Measurements from ENCODE around the gene CEP63. TPM values are rescaled to one million over a fixed set of nuclear protein-coding genes. Genes with fewer than 3 reads are reported as not detected.

Gene CEP63
- total RNA-seq, 2 experiments from 2014 or later = 21.8 to 22.0 TPM

DNA sequence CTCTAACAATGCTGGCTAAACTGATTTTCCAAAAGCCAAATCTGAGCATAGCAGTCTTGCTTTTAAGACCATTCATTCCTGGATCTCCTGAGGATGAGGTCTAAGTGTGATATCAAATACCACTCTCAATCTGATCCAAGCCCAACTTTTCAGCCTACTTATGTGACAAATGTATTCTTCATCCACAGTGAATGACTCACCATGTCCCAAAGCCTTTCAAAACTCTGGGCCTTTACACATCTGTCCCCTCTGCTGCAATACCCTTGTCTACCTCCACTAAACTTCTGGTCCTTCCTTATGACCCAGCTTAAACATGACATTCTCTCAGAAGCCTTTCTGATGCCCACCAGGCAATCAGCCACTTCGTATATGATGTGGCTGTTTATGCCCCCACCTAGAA, 4.7 kb upstream of the CEP63 start:
- no peak for DNase-seq
- no peaks in the 10 kb centered on the region for H3K9me3 Mint-ChIP-seq
- H3K27ac Mint-ChIP-seq = peak overlapping the region; percentile 26
- peaks cover 24% of the 10 kb centered on the region for H3K4me1 Mint-ChIP-seq
- H3K27me3 Mint-ChIP-seq = no peaks in the 10 kb centered on the region
- peaks cover 24% of the 10 kb centered on the region for H3K36me3 Mint-ChIP-seq
- H3K4me3 Mint-ChIP-seq = no peak overlapping the region

DNA sequence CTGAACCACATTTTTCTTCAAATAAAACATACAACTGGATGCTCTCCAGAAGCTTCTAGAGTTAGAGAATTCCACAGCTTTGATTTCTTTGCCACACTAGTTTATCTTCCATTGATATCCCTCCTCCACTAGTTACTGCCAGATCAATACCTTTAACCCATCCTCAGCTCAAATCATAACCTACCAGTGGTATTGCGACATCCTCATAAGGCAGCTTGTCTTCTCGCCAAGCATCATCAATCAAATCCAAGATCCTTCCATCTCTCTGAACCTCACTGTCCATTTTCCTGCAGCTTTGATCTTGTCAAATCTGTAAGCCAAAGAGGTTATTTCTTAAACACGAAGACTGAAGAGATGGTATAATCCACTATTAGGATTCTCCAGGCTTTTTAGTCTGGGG, 3.2 kb upstream of the CEP63 start:
- DNase-seq = no peak
- H3K27me3 Mint-ChIP-seq = no peaks in the 10 kb centered on the region
- H3K27ac Mint-ChIP-seq = no peak overlapping the region
- H3K36me3 Mint-ChIP-seq = peaks cover 29% of the 10 kb centered on the region
- H3K4me3 Mint-ChIP-seq = no peak overlapping the region
- peaks cover 30% of the 10 kb centered on the region for H3K4me1 Mint-ChIP-seq
- H3K9me3 Mint-ChIP-seq = no peaks in the 10 kb centered on the region

DNA sequence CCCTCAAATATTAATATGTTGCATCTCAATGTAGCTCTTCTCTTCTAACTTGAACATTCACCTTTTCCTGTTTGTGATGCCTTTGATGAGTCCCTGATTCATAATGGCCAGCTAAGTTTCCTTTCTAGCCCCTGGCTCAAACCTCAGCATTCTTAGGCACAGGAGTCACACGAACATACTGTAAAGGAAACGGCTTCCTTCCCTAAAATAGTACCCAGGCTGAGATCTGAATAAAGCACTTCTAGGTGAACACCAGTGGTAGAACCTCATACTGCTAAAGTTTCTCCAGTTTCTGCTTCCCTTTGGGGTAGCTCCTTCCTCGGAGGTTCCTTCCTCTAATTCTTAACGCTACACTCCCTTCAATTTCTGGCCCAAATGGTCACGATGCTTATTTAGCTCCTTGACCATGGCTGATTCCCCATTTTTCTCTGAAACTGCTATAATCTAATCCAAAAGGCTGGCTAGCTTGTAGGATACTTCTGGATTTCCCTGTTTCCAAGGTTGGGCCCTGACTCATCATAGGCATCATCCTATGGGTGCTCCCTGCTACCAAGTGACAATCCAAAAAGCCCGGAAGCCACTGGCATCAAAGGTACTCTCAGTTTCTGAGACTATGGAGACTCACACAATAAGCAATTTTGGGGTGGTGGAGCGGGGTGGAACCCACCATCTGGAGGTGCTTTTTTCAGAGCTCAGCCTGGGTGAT, 2.5 kb upstream of the CEP63 start:
- DNase-seq = no peak
- peaks cover 37% of the 10 kb centered on the region for H3K4me1 Mint-ChIP-seq
- H3K4me3 Mint-ChIP-seq = peak overlapping the region; percentile 98
- no peaks in the 10 kb centered on the region for H3K27me3 Mint-ChIP-seq
- peak overlapping the region; percentile 50 for H3K27ac Mint-ChIP-seq
- peaks cover 36% of the 10 kb centered on the region for H3K36me3 Mint-ChIP-seq
- H3K9me3 Mint-ChIP-seq = peaks cover 1% of the 10 kb centered on the region

DNA sequence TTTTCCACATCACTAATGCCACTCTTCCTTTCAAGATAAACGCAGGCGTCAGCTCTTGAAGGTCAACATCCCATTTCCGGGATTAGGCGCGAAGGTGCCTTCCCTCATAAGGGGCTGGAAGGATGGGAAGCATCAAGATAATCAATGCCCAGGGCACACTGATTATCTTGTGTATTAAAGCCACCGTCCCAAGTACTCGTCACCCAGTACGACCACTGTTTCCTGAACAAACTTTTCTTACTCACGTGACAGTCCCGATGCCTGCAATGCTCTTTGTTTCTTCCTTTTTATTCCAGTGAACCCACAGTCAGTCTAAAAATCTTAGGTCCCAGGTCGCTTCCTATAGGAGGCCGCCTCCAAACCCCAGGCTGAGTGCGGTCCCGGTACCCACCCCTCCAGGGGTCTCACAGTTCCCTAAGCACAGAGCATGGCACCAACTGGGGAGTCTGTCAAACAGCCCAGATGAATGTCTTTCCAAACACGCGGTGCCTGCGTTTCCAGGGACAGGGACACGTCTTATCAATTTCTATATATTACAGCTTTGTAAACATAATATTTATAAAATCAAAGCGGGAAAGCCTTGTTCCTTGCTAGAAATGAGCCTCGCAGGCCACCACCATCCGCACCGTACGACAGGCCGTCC, 661 bp upstream of the CEP63 start:
- H3K9me3 Mint-ChIP-seq = peaks cover 1% of the 10 kb centered on the region
- H3K36me3 Mint-ChIP-seq = peaks cover 39% of the 10 kb centered on the region
- H3K27me3 Mint-ChIP-seq = no peaks in the 10 kb centered on the region
- H3K4me1 Mint-ChIP-seq = peaks cover 44% of the 10 kb centered on the region
- DNase-seq = peak; percentile 18
- H3K27ac Mint-ChIP-seq = peak overlapping the region; percentile 99
- H3K4me3 Mint-ChIP-seq = peak overlapping the region; percentile 98

DNA sequence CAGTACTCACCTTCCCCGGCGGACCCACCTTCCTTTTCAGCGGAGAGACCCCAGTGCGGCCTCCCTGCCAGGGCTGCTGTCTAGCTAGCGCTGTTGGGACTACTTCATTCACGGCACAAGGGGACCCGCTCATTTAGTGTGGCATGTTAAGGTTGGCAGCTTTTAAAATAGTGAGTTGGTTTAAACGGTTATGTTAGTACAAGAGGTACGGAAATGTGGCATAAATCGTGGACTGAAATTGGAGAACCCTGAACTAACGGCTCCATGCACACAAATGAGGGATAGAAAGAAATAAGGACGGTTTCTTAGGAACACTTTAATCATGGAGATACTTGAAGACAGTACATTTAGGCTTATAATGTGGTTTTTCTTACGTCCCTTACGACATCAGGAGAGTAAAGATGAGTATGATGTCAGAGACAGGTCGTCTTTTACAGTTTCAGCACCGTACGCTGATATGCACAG, 752 bp downstream of the CEP63 start:
- Mint-ChIP-seq H3K4me3 (peak overlapping the region; percentile 98), H3K36me3 (peaks cover 36% of the 10 kb centered on the region), H3K4me1 (peaks cover 39% of the 10 kb centered on the region)

DNA sequence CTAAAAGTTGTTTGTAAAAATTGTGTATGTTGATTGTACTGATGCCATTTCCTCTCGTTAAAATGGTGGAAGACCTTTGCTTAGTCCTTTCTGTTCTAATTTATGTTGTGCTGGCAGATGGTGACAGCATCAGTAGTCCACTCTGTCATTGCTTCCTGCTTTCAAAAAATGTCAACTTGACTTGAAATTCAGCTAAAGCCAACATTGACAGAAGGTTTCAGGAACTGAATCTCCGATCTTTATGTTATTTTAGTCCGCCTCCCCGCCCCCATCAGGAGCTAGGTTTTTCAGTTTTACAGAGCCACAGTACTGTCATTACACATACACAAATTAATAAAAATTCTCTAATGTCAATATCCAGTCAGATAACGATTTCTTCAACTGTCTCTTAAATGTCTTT, 1.5 kb downstream of the CEP63 start:
- Mint-ChIP-seq H3K27me3 (no peaks in the 10 kb centered on the region), H3K36me3 (peaks cover 36% of the 10 kb centered on the region), H3K27ac (peak overlapping the region; percentile 99), H3K9me3 (peaks cover 1% of the 10 kb centered on the region), H3K4me3 (peak overlapping the region; percentile 98), H3K4me1 (peaks cover 39% of the 10 kb centered on the region)
- DNase-seq = no peak

More for the DNA sequence above, 752 bp downstream of the CEP63 start:
- DNase-seq = no peak
- Mint-ChIP-seq H3K27ac (peak overlapping the region; percentile 99), H3K9me3 (peaks cover 1% of the 10 kb centered on the region), H3K27me3 (no peaks in the 10 kb centered on the region)

DNA sequence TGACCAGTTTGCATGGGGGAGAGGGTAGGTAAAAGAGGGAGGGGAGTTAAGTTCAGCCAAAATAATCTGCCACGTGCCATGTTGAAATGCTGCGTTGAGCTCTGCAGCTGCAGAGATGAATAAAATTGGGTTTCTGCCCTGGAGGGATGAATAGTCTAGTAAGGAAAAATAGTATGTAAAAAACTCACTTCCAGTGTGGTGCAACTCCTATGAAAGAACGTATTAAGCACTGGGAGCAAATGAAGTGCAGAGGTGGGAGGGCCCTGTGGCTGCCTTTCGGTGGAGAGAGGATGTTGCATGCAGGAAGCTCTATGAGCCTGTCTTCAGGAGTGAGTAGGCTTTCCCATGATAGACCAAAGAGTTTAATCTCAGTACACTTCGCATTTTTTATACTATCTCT, 8.6 kb downstream of the CEP63 start:
- DNase-seq = no peak
- H3K9me3 Mint-ChIP-seq = peaks cover 7% of the 10 kb centered on the region

DNA sequence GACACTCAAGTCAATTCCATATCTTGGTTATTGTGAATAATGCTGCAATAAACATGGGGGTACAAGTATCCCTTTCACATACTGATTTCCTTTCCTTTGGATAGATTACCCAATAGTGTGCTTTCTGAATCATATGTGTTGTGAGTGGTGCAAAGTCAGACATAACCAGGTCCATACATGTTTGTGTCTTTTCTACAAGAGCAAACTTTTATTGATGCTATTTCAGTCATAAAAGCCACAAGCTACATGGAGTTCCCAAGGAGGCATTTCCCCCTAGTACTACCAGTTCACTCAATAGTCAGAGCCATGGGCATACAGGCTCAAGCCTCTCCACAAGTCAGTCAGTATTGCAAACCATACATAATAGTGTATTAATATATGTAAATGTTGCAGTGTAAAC, 10.1 kb downstream of the CEP63 start:
- H3K27ac Mint-ChIP-seq = no peak overlapping the region
- DNase-seq = no peak
- H3K4me3 Mint-ChIP-seq = no peak overlapping the region
- H3K4me1 Mint-ChIP-seq = peaks cover 52% of the 10 kb centered on the region
- no peaks in the 10 kb centered on the region for H3K27me3 Mint-ChIP-seq
- H3K36me3 Mint-ChIP-seq = peaks cover 56% of the 10 kb centered on the region
- peaks cover 12% of the 10 kb centered on the region for H3K9me3 Mint-ChIP-seq

More for the DNA sequence above, 8.6 kb downstream of the CEP63 start:
- no peaks in the 10 kb centered on the region for H3K27me3 Mint-ChIP-seq
- peaks cover 49% of the 10 kb centered on the region for H3K4me1 Mint-ChIP-seq
- no peak overlapping the region for H3K27ac Mint-ChIP-seq
- no peak overlapping the region for H3K4me3 Mint-ChIP-seq
- peaks cover 44% of the 10 kb centered on the region for H3K36me3 Mint-ChIP-seq

DNA sequence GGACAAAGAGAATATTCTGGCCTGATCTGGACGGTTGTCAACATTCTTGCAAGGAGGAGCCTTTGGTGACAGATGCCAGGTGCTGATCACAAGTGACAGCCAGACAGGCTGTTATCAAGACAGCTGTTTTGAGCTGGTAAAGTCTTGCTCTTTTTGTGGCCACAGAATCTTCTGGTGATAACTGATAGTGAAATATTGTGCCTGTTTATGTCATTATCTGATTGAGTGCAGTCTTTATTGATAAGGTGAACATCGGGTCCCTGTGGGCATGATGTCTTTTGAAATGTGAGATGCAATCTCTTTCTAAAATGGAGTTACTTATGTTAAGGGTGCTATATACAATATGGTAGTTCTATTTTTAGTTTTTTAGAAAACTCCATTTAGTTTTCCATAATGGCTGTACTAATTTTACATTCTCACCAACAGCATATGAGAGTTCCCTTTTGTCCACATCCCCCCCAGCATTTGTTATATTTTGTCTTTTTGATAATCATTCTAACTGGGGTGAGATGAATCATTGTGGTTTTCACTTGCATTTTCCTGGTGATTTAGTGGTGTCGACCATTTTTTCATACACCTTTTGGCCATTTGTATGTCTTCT, 10.7 kb downstream of the CEP63 start:
- Mint-ChIP-seq H3K4me3 (no peak overlapping the region), H3K27me3 (no peaks in the 10 kb centered on the region), H3K27ac (peak overlapping the region; percentile 72), H3K4me1 (peaks cover 52% of the 10 kb centered on the region), H3K36me3 (peaks cover 62% of the 10 kb centered on the region), H3K9me3 (peaks cover 14% of the 10 kb centered on the region)
- no peak for DNase-seq

DNA sequence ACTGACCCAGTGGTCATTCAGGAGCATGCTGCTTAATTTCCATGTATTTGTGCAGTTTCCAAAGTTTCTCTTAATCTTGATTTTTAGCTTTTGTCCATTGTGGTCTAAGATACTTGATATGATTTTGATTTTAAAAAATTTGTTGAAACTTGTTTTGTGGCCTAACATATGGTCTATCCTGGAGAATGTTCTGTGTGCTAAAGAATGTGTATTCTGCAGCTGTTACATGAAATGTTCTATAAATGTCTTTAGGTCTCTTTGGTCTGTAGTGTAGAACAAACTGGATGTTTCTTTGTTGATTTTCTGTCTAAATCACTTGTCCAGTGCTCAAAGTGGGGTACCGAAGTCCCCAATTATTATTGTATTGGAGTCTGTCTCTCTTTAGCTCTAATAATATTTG, 17.4 kb downstream of the CEP63 start:
- Mint-ChIP-seq H3K36me3 (peaks cover 83% of the 10 kb centered on the region), H3K4me3 (no peak overlapping the region), H3K4me1 (peaks cover 22% of the 10 kb centered on the region), H3K27ac (no peak overlapping the region), H3K27me3 (no peaks in the 10 kb centered on the region), H3K9me3 (peaks cover 43% of the 10 kb centered on the region)
- DNase-seq = no peak

DNA sequence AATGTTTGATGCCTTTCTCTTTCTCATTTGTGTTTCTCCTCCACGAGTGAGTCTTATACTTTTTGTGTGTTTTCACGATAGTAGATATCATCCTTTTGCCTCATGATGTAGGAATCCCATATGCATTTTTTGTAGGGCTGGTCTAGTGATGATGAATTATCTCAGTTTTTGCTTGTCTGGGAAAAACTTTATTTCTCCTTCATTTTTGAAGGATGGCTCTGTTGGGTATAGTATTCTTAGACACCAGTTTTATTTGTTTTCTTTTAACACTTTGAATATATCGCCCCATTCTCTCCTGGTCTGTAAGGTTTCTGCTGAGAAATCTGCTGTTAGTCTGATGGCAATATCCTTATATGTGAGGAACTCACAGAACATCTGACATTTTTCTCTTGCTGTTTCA, 18.3 kb downstream of the CEP63 start:
- H3K4me1 Mint-ChIP-seq = peaks cover 19% of the 10 kb centered on the region
- DNase-seq = no peak
- H3K36me3 Mint-ChIP-seq = peaks cover 81% of the 10 kb centered on the region
- H3K4me3 Mint-ChIP-seq = no peak overlapping the region
- H3K27ac Mint-ChIP-seq = no peak overlapping the region
- H3K27me3 Mint-ChIP-seq = no peaks in the 10 kb centered on the region
- H3K9me3 Mint-ChIP-seq = peaks cover 38% of the 10 kb centered on the region

DNA sequence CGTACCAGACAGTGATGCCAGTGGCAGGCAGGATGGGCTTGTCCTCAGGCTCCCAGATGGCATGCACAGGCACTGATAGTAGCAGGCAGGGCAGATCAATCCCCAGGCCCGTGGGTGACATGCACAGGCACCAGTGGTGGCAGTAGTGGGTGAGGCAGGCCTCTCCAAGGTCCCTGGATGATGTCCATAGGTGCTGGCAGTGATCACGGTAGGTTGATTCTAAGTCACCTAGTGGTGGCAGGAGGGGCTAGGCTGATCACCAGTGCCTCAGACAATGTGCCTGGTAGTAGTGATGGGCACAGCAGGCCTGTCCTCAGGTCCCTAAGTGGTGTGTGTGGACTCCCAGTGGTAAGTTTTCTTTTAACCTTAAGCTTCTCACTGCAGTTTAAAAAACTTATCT, 19.6 kb downstream of the CEP63 start:
- peaks cover 79% of the 10 kb centered on the region for H3K36me3 Mint-ChIP-seq
- peaks cover 36% of the 10 kb centered on the region for H3K9me3 Mint-ChIP-seq
- no peak for DNase-seq
- no peaks in the 10 kb centered on the region for H3K27me3 Mint-ChIP-seq
- peaks cover 17% of the 10 kb centered on the region for H3K4me1 Mint-ChIP-seq
- H3K4me3 Mint-ChIP-seq = no peak overlapping the region
- no peak overlapping the region for H3K27ac Mint-ChIP-seq

DNA sequence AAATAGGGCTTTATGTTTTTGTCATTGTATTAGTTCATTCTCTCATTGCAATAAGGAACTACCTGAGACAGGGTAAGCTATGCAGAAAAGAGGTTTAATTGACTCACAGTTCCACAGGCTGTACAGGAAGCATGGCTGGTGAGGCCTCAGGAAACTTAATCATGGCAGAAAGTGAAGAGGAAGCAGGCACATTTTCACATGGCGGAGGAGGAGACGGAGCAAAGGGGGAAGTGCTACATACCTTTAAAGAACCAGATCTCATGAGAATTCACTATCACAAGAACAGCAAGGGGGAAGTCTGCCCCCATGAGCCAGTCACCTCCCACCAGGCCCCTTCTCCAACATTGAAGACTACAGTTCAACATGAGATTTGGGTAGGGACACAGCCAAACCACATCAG, 25.6 kb downstream of the CEP63 start:
- peaks cover 60% of the 10 kb centered on the region for H3K36me3 Mint-ChIP-seq
- no peak for DNase-seq
- no peak overlapping the region for H3K27ac Mint-ChIP-seq
- peaks cover 5% of the 10 kb centered on the region for H3K9me3 Mint-ChIP-seq
- H3K27me3 Mint-ChIP-seq = no peaks in the 10 kb centered on the region
- H3K4me3 Mint-ChIP-seq = no peak overlapping the region
- H3K4me1 Mint-ChIP-seq = peaks cover 11% of the 10 kb centered on the region

DNA sequence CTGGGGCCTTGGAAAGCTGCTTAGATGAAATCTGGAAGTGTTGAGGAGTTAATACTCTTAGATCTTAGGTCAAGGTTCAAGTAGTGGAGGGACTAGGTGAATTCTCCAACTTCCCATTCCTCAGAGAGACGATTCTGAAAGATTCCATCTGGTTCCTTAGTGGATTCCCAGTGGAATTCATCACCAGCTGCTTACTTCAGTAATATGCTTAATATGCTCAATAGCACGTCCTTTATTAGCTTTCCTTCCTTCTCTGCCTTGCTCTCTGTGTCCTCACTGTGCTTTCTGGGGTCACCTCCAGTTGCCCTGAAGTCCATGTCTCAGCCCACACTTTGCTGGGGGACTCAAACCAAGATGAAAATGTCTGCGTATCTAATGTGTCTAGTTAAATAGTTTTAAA, 31.0 kb downstream of the CEP63 start:
- no peaks in the 10 kb centered on the region for H3K27me3 Mint-ChIP-seq
- no peak overlapping the region for H3K27ac Mint-ChIP-seq
- peaks cover 57% of the 10 kb centered on the region for H3K36me3 Mint-ChIP-seq
- H3K9me3 Mint-ChIP-seq = peaks cover 11% of the 10 kb centered on the region
- DNase-seq = no peak
- H3K4me3 Mint-ChIP-seq = no peak overlapping the region
- H3K4me1 Mint-ChIP-seq = peaks cover 11% of the 10 kb centered on the region

DNA sequence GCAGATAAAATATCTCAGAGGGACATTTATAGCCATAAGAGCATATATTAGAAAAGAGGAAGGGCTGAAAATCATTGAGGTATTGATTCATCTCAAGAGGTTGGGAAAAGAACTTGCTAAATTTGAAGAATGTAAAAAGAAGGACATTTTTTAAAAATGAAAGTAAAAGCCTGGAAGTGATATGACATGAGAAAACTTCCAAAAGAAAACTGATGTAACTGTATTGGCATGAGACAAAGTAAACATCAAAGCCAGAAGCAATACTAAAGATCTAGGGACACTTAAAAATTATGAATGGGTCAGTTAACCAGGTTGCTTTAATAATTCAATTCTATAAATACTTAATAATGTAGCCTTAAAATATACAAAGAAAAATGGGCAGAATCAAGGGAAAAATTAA, 31.9 kb downstream of the CEP63 start:
- peaks cover 61% of the 10 kb centered on the region for H3K36me3 Mint-ChIP-seq
- peaks cover 11% of the 10 kb centered on the region for H3K4me1 Mint-ChIP-seq
- DNase-seq = no peak
- no peaks in the 10 kb centered on the region for H3K27me3 Mint-ChIP-seq
- H3K27ac Mint-ChIP-seq = no peak overlapping the region
- no peak overlapping the region for H3K4me3 Mint-ChIP-seq
- H3K9me3 Mint-ChIP-seq = peaks cover 18% of the 10 kb centered on the region
